GM10266 (cell line): Measurements from ENCODE around the gene AQP7.

Experiments
- DNase-seq: peaks from one replicate; pipeline ENCODE4 v3.0.0; 2012; ENCODE audit errors: extremely low spot score
- CTCF ChIP-seq: IDR thresholded peaks from 2 replicates; pipeline ENCODE4 v1.5.1; 2012; ENCODE audit warnings: mild to moderate bottlenecking, low read depth; ENCODE audit not compliant: control insufficient read depth, insufficient read depth; ENCODE audit errors: missing control alignments

Gene AQP7

GRCh38 chr9:33378121-33378795, 24.1 kb downstream of the AQP7 start:
- DNase-seq: no peak
- TF ChIP-seq CTCF: no peak

- TF ChIP-seq CTCF: no peak
- DNase-seq: no peak
Measured at GRCh38 chr9:33377089-33377715, 25.2 kb downstream of the AQP7 start.

- no peak for TF ChIP-seq CTCF
Measured at GRCh38 chr9:33375841-33376321, 26.5 kb downstream of the AQP7 start.

GRCh38 chr9:33375238-33375840, 27.0 kb downstream of the AQP7 start:
- DNase-seq: no peak
- TF ChIP-seq CTCF: no peak

More at GRCh38 chr9:33375841-33376321, 26.5 kb downstream of the AQP7 start:
- no peak for DNase-seq

GRCh38 chr9:33374634-33375237, 27.6 kb downstream of the AQP7 start:
- peak; percentile 76 for DNase-seq
- TF ChIP-seq CTCF: peak; percentile 85

- no peak for TF ChIP-seq CTCF
- no peak for DNase-seq
Measured at GRCh38 chr9:33374190-33374589, 28.2 kb downstream of the AQP7 start.

GRCh38 chr9:33372900-33373299, 29.5 kb downstream of the AQP7 start:
- no peak for DNase-seq
- no peak for TF ChIP-seq CTCF
